ENCODE measurements around the gene CNTD1. TPM values are rescaled to one million over a fixed set of nuclear protein-coding genes. Genes with fewer than 3 reads are reported as not detected.
"Not testable (repeated sequence)": the region's sequence is repeated elsewhere in the genome, so short reads cannot be mapped to it uniquely, and the experiment has no call there.

Gene CNTD1
- total RNA-seq, 1 experiment from 2014 or later: 0.13 TPM

DNA sequence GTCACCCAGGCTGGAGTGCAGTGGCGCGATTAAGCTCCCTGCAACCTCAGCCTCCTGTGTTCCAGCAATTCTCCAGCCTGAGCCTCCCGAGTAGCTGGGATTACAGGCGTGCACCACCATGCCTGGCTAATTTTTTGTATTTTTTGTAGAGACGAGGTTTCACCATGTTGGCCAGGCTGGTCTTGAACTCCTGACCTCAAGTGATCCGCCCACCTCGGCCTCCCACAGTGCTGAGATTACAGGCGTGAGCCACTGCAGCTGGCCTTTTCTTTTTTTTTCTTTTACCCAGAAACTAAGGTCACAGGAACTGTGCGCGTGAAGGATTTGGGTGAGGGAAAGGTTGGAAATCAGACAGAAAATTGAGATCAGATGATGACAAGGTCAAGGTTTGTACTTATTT lies 28.7 kb upstream of the CNTD1 start:
- H3K4me3 ChIP-seq (ENCODE audit: low read depth in 2 of 2, low read length in 2 of 2); H3K4me1 ChIP-seq (ENCODE audit: control insufficient read depth, insufficient read depth, low read length); POLR2A ChIA-PET; intact Hi-C loops (cut with micrococcal nuclease; ENCODE audit: unreplicated experiment); BruUV-seq (replicated peaks); H3K27me3 ChIP-seq (ENCODE audit: control insufficient read depth, insufficient read depth, low read length); in situ Hi-C loops (cut with HindIII; ENCODE audit: low pct_unique_long_range_greater_than_20kb, low sequenced_read_pairs); DNase-seq (ENCODE audit: low read depth, low spot score); H3K9me3 ChIP-seq (ENCODE audit: control insufficient read depth, insufficient read depth, low read depth, low read length); H3K27ac ChIP-seq (ENCODE audit: low read length); ATAC-seq; H3K36me3 ChIP-seq (ENCODE audit: control insufficient read depth, insufficient read depth, low read length): not testable (repeated sequence)
- CTCF ChIA-PET: interaction anchor here (0.5 kb wide), 1 partner anchor 168 kb away, joined by 3 read pairs; no protein-coding TSS in a partner anchor

- ChIA-PET CTCF (no interaction called here), POLR2A (interaction anchor here (0.8 kb wide), 1 partner anchor 12 kb away, joined by 5 read pairs; the partner anchor contains the start of gene RAMP2)
- intact Hi-C loops (cut with micrococcal nuclease; ENCODE audit: unreplicated experiment): no loop called here
- ATAC-seq (peak; percentile 29), DNase-seq (ENCODE audit: low read depth, low spot score) (no peak)
- TF ChIP-seq TCF7L2 (IDR thresholded peaks at IDR 0.05; ENCODE audit: low read depth, low read length) (no peak), POLR2AphosphoS5 (IDR thresholded peaks at IDR 0.05; ENCODE audit: low read depth, low read length) (no peak), CTCF (IDR thresholded peaks at IDR 0.05) (no peak), SIN3A (IDR thresholded peaks at IDR 0.05; ENCODE audit: borderline replicate concordance, insufficient read depth, low read depth, low read length) (no peak)
- TF ChIP-seq, protein P1, sequence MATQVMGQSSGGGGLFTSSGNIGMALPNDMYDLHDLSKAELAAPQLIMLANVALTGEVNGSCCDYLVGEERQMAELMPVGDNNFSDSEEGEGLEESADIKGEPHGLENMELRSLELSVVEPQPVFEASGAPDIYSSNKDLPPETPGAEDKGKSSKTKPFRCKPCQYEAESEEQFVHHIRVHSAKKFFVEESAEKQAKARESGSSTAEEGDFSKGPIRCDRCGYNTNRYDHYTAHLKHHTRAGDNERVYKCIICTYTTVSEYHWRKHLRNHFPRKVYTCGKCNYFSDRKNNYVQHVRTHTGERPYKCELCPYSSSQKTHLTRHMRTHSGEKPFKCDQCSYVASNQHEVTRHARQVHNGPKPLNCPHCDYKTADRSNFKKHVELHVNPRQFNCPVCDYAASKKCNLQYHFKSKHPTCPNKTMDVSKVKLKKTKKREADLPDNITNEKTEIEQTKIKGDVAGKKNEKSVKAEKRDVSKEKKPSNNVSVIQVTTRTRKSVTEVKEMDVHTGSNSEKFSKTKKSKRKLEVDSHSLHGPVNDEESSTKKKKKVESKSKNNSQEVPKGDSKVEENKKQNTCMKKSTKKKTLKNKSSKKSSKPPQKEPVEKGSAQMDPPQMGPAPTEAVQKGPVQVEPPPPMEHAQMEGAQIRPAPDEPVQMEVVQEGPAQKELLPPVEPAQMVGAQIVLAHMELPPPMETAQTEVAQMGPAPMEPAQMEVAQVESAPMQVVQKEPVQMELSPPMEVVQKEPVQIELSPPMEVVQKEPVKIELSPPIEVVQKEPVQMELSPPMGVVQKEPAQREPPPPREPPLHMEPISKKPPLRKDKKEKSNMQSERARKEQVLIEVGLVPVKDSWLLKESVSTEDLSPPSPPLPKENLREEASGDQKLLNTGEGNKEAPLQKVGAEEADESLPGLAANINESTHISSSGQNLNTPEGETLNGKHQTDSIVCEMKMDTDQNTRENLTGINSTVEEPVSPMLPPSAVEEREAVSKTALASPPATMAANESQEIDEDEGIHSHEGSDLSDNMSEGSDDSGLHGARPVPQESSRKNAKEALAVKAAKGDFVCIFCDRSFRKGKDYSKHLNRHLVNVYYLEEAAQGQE (IDR thresholded peaks at IDR 0.05; ENCODE audit: insufficient read depth in 1 of 2, low read depth in 2 of 2, low read length in 1 of 2): no peak
- Histone ChIP-seq H3K4me1 (ENCODE audit: control insufficient read depth, insufficient read depth, low read length) (peaks cover 9% of the 10 kb centered on the region), H3K27ac (ENCODE audit: low read length) (peak overlapping the region; percentile 86), H3K36me3 (ENCODE audit: control insufficient read depth, insufficient read depth, low read length) (no peaks in the 10 kb centered on the region), H3K4me3 (ENCODE audit: low read depth in 2 of 2, low read length in 2 of 2) (peak overlapping the region; percentile 73 to 95), H3K27me3 (ENCODE audit: control insufficient read depth, insufficient read depth, low read length) (no peaks in the 10 kb centered on the region), H3K9me3 (ENCODE audit: control insufficient read depth, insufficient read depth, low read depth, low read length) (no peaks in the 10 kb centered on the region)
- BruUV-seq (replicated peaks): no TSS peak
- in situ Hi-C loops (cut with HindIII; ENCODE audit: low pct_unique_long_range_greater_than_20kb, low sequenced_read_pairs): no loop called here
Measured at GRCh38 chr17:42772945-42773289, 25.7 kb upstream of the CNTD1 start.

- BruUV-seq (replicated peaks): TSS peak; percentile 92
- intact Hi-C loops (cut with micrococcal nuclease; ENCODE audit: unreplicated experiment) (no loop called here), in situ Hi-C loops (cut with HindIII; ENCODE audit: low pct_unique_long_range_greater_than_20kb, low sequenced_read_pairs) (no loop called here)
- H3K27ac ChIP-seq (ENCODE audit: low read length): peak within 1 kb of the TSS; percentile 86
- H3K36me3 ChIP-seq (ENCODE audit: control insufficient read depth, insufficient read depth, low read length): no peaks in the 10 kb centered on the region
- ATAC-seq (peak; percentile 97), DNase-seq (ENCODE audit: low read depth, low spot score) (peak; percentile 36)
- H3K4me3 ChIP-seq (ENCODE audit: low read depth in 2 of 2, low read length in 2 of 2): peak within 1 kb of the TSS; percentile 73 to 95
- H3K27me3 ChIP-seq (ENCODE audit: control insufficient read depth, insufficient read depth, low read length): no peaks in the 10 kb centered on the region
- H3K4me1 ChIP-seq (ENCODE audit: control insufficient read depth, insufficient read depth, low read length): peaks cover 9% of the 10 kb centered on the region
- H3K9me3 ChIP-seq (ENCODE audit: control insufficient read depth, insufficient read depth, low read depth, low read length): no peaks in the 10 kb centered on the region
- ChIA-PET CTCF (interaction anchor here (0.6 to 1.2 kb wide), 2 partner anchors 10 to 14 kb away, joined by 3 read pairs; no protein-coding TSS in a partner anchor), POLR2A (interaction anchor here (0.8 to 1.1 kb wide), 2 partner anchors 13 to 51 kb away, joined by 5 to 8 read pairs; partner anchors contain the start of genes BECN1 and RAMP2)
- TF ChIP-seq TCF7L2 (IDR thresholded peaks at IDR 0.05; ENCODE audit: low read depth, low read length) (no peak), POLR2AphosphoS5 (IDR thresholded peaks at IDR 0.05; ENCODE audit: low read depth, low read length) (peak; percentile 85)
Measured at GRCh38 chr17:42773290-42774035, 25.2 kb upstream of the CNTD1 start, which contains the start of gene VPS25. VPS25 (plus strand) TSS chr17:42773449; CDS start chr17:42773476, 27 bp downstream.
